ENCODE data around the gene PRAMEF18.
"Not testable (repeated sequence)": the region's sequence is repeated elsewhere in the genome, so short reads cannot be mapped to it uniquely, and the experiment has no call there.

The PRAMEF18 gene, protein sequence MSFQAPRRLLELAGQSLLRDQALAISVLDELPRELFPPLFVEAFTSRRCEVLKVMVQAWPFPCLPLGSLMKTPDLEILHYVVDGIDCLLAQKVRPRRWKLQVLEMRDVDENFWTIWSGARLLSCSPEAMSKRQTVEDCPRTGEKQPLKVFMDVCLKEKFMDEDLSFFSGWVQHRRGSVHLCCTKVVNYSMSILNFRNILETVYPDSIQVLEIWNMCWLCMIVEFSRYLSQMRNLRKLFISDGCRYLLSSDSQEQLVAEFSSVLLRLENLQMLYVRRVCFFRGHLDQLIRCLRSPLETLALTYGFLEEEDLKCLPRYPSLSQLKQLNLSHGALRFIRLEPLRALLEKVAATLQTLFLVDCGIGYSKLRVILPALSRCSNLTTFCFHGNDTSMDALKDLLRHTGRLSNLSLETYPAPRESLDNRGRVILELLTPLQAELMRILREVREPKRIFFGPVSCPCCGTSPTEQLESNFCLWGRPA

GRCh38 chr1:13225675-13226204 lies at the start of gene PRAMEF18:
Gene PRAMEF18, minus strand, starts transcription at chr1:13226154. Its CDS starts 48 bp downstream, at chr1:13226106.
- DNase-seq = not testable (repeated sequence)

DNA sequence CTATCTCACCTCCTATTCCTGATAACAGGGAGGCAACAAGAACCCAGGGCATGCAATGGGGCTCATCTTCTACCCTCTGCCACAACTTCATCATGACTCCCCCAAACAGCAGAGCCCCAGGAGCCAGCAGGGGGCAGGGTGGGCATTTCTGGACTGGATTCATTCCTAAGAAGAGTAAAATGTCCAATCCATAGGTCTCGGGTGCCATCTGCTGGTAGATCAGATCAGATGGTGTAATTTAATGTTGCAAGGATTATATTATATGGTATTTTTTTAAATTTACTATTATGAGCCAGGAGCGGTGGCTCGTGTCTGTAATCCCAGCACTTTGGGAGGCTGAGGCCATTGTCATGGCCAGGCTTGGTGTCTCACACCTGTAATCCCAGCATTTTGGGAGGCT lies 39.2 kb upstream of the PRAMEF18 start:
- DNase-seq = not testable (repeated sequence)

GRCh38 chr1:13253898-13254297 lies 27.9 kb upstream of the PRAMEF18 start, which contains the start of gene PRAMEF5:
Gene PRAMEF5, plus strand, starts transcription at chr1:13254198. Its CDS starts 5,071 bp downstream, at chr1:13259269.
- DNase-seq = not testable (repeated sequence)

- DNase-seq = not testable (repeated sequence)
Observed at GRCh38 chr1:13247122-13247521, 21.2 kb upstream of the PRAMEF18 start.

DNA sequence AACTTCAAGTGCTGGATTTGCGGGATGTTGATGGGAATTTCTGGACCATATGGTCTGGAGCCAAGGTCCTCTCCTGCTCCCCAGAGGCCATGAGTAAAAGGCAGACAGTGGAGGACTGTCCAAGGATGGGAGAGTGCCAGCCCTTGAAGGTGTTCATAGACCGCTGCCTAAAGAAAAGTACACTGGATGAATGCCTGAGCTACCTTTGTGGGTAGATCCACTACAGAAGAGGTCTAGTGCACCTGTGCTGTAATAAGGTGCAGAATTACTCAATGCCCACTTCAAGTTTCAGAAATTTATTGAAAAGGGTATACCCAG lies 20.6 kb upstream of the PRAMEF18 start:
- DNase-seq = not testable (repeated sequence)

DNA sequence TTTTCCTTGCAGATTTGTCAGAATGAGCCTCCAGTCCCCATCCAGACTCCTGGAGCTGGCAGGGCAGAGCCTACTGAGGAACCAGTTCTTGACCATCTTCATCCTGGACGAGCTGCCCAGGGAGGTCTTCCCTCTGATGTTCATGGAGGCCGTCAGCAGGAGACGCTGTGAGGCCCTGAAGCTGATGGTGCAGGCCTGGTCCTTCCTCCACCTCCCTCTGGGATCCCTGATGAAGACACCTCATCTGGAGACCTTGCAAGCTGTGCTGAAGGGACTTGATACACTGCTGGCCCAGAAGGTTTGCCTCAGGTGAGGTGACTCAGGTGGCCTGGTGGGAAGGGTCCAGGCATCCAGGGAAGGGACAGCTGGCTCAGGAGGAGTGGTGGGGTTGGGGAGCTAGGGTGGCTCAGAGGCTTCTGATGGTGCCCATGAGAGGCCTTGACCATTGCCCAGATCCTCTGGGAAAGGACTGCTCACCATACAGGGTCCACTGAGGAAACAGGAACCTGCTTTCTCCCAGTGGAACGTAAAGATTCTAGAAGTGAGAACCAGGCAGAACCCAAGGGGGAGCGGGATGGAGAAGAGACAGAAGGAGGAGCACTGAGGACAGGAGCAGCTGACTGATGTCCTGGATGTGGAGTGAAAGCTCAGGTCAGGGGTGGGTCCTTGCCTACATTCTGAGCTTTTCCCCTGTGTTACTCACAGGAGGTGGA lies 20.0 kb upstream of the PRAMEF18 start:
- not testable (repeated sequence) for DNase-seq

GRCh38 chr1:13243536-13244263 lies 17.7 kb upstream of the PRAMEF18 start:
- not testable (repeated sequence) for DNase-seq

- DNase-seq = not testable (repeated sequence)
Observed at GRCh38 chr1:13239633-13240032, 13.7 kb upstream of the PRAMEF18 start.

DNA sequence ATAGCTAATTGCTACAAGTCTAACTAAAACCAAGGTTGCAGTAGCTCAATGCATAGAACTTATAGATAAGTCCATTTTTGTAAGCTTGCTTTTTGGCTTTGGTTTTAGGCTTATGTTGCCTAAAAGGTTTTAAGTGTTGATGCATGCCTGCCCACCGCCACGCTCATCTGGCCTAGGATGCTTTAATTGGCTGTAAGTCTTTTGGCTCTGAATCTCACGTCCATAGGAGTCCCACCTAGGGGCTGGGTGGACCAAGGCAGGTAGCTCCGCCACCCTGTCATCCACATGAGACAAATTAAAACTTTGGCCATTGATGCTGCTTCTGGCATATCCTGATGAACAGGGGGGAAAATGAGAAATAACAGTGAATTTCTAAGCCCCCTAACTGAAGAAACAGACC lies 11.6 kb upstream of the PRAMEF18 start:
- not testable (repeated sequence) for DNase-seq

GRCh38 chr1:13234057-13234456 lies 8.1 kb upstream of the PRAMEF18 start:
- DNase-seq = not testable (repeated sequence)

GRCh38 chr1:13232056-13232455 lies 6.1 kb upstream of the PRAMEF18 start:
- DNase-seq = not testable (repeated sequence)

DNA sequence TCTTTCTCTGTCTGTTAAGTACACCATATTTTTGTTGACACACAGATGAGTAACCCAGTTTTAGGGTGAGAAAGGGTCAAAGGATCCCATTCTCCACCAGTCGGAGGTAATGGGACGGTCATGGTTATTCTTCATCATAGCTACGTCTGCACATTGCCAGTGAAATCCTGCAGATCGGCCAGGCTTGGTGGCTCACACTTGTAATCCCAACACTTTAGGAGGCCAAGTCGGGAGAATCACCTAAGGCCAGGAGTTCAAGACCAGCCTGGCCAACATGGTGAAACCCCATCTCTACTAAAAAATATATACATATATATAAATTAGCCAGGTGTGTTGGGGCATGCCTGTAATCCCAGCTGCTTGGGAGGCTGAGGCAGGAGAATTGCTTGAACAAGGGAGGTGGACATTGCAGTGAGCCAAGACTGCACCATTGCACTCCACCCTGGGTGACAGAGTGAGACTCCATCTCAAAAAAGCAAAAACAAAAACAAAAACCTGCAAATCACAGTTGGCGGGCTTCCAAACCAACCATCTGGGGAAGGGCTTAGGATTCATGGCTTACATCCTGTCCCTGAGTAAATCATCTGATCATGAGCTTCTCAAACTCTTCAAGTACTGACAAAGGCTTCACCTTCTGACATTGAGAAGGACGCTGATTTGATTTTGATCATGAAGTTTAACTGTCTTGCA lies 5.3 kb upstream of the PRAMEF18 start:
- DNase-seq = not testable (repeated sequence)

- not testable (repeated sequence) for DNase-seq
Observed at GRCh38 chr1:13230601-13231000, 4.6 kb upstream of the PRAMEF18 start.

DNA sequence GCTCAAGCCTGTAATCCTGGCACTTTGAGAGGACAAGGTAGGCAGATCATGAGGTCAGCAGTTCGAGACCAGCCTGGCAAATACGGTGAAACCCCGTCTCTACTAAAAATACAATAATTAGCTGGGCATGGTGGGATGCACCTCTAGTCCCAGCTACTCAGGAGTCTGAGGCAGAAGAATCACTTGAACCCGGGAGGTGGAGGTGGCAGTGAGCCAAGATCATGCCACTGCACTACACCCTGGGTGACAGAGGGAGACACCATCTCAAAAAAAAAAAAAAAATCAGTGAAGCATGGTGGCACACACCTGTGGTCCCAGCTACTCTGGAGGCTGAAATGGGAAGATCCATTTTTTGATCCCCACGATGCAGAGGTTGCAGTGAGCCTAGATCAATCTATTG lies 4.1 kb upstream of the PRAMEF18 start:
- not testable (repeated sequence) for DNase-seq

- peak; percentile 60 for DNase-seq
Observed at GRCh38 chr1:13228343-13228781, 2.4 kb upstream of the PRAMEF18 start.

- not testable (repeated sequence) for DNase-seq
Observed at GRCh38 chr1:13227271-13228055, 1.5 kb upstream of the PRAMEF18 start.

DNA sequence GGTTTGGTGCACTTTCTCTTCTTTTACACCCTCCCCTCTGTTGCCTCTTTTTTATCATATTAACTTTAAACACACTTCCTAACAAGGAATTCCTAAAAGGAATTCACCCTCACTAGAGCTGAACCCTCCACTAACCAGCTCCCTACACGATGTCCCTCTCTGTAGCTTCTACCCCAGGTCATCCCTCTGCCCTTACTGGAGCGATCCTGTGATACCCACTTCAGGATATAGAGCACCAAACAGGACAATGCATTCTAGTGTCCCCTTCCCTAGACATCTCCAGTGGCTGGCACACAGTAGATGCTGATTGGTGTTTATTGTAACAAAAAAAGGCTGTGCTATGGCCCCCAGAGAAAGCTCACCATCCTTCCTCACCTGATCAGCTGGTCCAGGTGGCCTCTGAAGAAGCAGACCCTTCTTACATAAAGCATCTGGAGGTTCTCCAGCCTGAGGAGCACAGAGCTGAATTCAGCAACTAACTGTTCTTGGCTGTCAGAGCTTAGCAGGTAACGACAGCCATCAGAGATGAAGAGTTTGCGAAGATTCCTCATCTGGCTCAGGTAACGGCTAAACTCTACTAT lies 1.4 kb downstream of the PRAMEF18 start:
- no peak for DNase-seq

GRCh38 chr1:13222788-13223187 lies 3.2 kb downstream of the PRAMEF18 start:
- not testable (repeated sequence) for DNase-seq

- DNase-seq = not testable (repeated sequence)
Observed at GRCh38 chr1:13219203-13219602, 6.8 kb downstream of the PRAMEF18 start.

GRCh38 chr1:13216619-13217018 lies 9.3 kb downstream of the PRAMEF18 start:
- not testable (repeated sequence) for DNase-seq

DNA sequence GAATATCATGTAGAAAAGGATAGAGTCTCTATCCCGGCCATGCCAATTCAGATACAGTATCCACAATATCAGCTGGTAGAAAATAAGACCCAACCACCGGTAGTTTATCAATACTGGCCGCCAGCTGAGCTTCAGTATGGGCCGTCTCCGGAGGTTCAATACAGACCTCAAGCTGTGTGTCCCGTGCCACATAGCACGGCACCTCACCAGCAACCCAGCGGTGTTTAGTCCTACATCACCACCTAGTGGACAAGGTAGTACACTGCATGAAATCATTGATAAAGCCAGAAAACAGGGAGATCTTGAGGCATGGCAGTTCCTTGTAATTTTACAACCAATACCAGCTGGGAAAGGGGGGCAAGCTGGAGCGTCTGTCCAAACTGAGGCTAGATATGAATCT lies 17.2 kb downstream of the PRAMEF18 start:
- not testable (repeated sequence) for DNase-seq
